Fibroblast of pulmonary artery (primary cell): ENCODE measurements around the gene PBX4.

Experiments
- DNase-seq: peaks from one replicate; pipeline ENCODE4 v3.0.0-alpha.2; 2010; ENCODE audit warnings: low read depth
- H3K4me3 ChIP-seq: replicated peaks from 2 replicates; pipeline ENCODE4 v1.5.1; 2011; ENCODE audit warnings: low read depth, mild to moderate bottlenecking, control low read depth, low read length, moderate library complexity
- TF ChIP-seq, protein P1 (sequence below): IDR thresholded peaks from 2 replicates; pipeline ENCODE4 v1.5.1; 2011; ENCODE audit warnings: mild to moderate bottlenecking, control low read depth, low read length, inconsistent platforms; ENCODE audit errors: missing control alignments

The PBX4 gene

GRCh38 chr19:19659646-19660245 is 41.3 kb upstream of the PBX4 start:
- H3K4me3 ChIP-seq: no peak overlapping the region
- no peak for DNase-seq
- TF ChIP-seq, protein P1, sequence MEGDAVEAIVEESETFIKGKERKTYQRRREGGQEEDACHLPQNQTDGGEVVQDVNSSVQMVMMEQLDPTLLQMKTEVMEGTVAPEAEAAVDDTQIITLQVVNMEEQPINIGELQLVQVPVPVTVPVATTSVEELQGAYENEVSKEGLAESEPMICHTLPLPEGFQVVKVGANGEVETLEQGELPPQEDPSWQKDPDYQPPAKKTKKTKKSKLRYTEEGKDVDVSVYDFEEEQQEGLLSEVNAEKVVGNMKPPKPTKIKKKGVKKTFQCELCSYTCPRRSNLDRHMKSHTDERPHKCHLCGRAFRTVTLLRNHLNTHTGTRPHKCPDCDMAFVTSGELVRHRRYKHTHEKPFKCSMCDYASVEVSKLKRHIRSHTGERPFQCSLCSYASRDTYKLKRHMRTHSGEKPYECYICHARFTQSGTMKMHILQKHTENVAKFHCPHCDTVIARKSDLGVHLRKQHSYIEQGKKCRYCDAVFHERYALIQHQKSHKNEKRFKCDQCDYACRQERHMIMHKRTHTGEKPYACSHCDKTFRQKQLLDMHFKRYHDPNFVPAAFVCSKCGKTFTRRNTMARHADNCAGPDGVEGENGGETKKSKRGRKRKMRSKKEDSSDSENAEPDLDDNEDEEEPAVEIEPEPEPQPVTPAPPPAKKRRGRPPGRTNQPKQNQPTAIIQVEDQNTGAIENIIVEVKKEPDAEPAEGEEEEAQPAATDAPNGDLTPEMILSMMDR: no peak

DNA sequence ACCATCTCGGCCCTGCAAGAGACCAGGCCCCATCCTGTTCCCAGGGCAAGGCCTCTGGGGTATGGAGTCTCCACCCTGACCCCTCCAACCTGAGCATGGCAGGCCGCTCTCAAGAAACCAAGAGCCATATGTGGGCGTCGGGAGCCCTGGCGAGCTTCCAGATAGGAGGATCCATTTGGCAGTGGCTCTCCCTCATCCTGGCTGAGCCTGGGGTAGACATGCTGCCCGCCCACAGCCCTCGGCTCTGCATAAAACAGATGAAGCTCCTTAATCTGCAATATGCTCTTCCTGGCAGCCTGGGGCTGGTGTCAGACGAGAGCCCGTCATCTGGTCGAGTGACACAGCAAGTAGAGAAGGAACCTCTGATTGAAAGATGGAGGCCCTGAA is 38.9 kb upstream of the PBX4 start:
- no peak overlapping the region for H3K4me3 ChIP-seq
- no peak for DNase-seq
- TF ChIP-seq, protein P1: no peak

DNA sequence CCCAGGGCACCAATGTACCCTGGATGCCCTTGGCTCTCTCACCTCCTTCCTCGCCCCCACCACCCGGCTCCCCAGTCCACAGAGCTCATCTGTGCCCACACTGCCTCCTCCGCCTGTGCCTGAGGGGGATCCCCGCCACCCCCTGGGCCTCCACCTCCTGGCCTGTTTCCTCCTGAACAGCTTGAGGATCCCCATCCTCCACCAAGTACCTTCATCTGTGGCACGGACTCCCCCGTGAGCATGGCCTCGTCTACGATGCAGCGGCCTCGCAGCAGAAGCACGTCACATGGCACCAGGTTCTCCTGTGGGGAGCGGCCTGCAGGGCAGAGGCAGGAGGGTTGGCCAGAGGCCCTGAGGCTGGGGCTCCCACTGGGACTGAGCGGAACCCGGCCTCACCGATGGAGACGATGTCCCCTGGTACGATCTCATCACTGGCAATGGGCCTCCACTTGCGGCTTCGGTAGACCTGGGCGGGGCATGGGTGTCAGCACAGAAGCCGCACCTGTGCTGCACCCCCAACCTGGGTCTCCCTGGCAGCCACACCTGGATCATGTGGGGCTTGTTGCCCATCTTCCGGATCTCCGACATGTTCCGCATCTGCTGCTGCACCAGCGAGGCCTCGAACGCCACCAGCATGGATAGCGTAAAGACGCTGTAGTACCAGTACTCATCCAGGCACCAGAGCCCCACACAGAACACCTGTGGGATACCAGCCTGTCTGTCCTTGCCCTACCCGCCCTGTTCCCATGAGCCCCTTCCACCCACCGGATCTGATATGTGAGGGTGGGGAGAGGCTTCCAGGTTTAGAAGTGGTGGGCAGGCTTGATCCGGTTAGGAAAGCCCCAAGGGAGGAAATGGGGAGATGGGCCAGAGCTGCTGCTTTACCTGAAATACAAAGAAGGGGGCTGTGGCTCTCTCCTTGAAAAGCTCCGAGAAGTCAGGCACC is 38.2 kb upstream of the PBX4 start:
- TF ChIP-seq, protein P1: no peak
- H3K4me3 ChIP-seq: no peak overlapping the region
- no peak for DNase-seq

DNA sequence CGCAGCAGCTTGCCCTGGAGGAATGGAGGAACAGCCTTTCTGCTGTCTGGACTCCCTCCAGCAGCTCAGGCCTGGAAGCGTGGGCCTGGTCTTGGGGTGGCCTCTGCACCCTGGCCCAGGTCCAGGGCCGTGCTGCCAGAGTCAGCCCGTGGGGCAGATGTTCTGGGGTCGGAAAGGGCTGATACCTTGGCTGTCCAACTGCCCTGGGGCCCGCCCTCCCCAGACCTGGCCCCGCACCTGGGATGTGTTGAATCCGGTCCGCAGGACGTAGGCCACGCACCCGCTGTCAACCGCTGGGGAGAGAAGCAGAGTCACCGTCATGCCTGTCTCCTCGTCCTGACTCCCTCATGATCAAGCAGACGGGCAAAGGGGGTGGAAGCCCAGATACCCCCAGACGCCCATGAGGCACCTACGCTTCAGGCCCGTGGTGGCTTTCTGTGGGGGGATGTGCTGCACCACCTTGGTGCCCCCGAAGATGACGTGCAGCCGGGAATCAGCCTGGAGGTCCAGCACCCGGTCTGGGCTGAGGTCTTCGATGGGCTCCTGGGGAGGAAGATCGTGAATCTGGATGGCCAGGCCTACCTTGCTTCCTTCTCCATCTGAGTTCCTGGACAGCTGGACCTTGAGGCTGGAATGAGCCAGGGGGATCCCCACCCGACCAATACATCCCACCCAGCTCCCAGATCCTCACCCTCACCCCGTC is 37.3 kb upstream of the PBX4 start:
- H3K4me3 ChIP-seq: no peak overlapping the region
- TF ChIP-seq, protein P1: no peak
- no peak for DNase-seq

- no peak for DNase-seq
- TF ChIP-seq, protein P1: no peak
- H3K4me3 ChIP-seq: no peak overlapping the region
Observed at GRCh38 chr19:19655051-19655594, 36.6 kb upstream of the PBX4 start.

- H3K4me3 ChIP-seq: no peak overlapping the region
- TF ChIP-seq, protein P1: no peak
- DNase-seq: no peak
Observed at GRCh38 chr19:19654441-19654840, 36.0 kb upstream of the PBX4 start.
